ENCODE data around the gene SMC3. TPM values are rescaled to one million over a fixed set of nuclear protein-coding genes. Genes with fewer than 3 reads are reported as not detected.

SMC3 gene
- total and polyA plus RNA-seq, 4 donors, result 7.2 to 26.4 (median 18.1) TPM

DNA sequence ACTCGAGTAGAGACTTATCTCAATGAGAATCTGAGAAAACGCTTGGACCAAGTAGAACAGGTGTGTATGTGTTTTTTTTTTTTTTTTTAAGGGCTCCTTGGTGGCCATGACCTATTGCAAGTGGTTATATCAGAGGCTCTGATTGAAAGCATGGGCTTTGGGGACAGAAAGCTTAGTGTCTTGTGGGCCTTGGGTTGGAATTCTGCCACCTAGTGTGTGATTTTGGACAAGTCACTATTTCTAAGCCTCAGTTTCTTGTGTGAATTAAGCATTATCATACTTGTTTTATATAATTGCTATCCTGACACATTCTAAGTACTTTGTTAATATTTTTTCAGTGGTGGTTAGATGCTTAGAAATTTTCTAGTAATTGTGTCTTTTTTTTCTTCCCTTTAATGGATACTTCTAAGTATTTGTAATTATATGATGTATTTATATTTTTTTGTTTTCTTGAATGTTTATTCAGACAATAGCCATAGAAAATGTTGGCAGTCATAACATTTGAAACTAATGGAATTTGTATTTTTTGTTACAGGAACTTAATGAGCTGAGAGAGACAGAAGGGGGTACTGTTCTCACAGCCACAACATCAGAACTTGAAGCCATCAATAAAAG lies 33.1 kb downstream of the SMC3 start:
- no peaks in the 10 kb centered on the region for H3K9me3 ChIP-seq (ENCODE audit: control insufficient read depth in 4 of 4, low read length in 3 of 4)
- TF ChIP-seq, protein P1, sequence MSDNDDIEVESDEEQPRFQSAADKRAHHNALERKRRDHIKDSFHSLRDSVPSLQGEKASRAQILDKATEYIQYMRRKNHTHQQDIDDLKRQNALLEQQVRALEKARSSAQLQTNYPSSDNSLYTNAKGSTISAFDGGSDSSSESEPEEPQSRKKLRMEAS (IDR thresholded peaks at IDR 0.05), result no peak
- TF ChIP-seq RAD21 (IDR thresholded peaks at IDR 0.05) (peak; percentile 67 to 76), CTCF (IDR thresholded peaks at IDR 0.05; ENCODE audit: low read depth, low read length, missing input control) (peak; percentile 38)
- H3K4me3 ChIP-seq (ENCODE audit: low read depth in 1 of 3, low read length in 3 of 3), result no peak overlapping the region
- peaks cover 1 to 48% (median 31%) of the 10 kb centered on the region in 4 donors for H3K36me3 ChIP-seq (ENCODE audit: control insufficient read depth in 4 of 4, insufficient read depth in 3 of 4, low read depth in 1 of 4, low read length in 3 of 4)
- WGBS, result 85% methylated on average over 2 of the region's 2 CpGs
- H3K27ac ChIP-seq (ENCODE audit: low read depth in 1 of 2, low read length in 2 of 2), result no peak overlapping the region
- no peaks in the 10 kb centered on the region for H3K4me1 ChIP-seq (ENCODE audit: control insufficient read depth in 4 of 4, insufficient read depth in 4 of 4, low read length in 3 of 4)
- DNase-seq (ENCODE audit: low spot score), result no peak
- H3K27me3 ChIP-seq (ENCODE audit: control insufficient read depth in 4 of 4, insufficient read depth in 4 of 4, low read length in 3 of 4), result no peaks in the 10 kb centered on the region
- H3K9ac ChIP-seq (ENCODE audit: low read depth in 1 of 2, low read length in 2 of 2), result no peak overlapping the region

GRCh38 chr10:110601581-110601980 lies 34.1 kb downstream of the SMC3 start:
- 95% methylated on average over 4 of the region's 4 CpGs for WGBS
- no peak for DNase-seq (ENCODE audit: low spot score)
- no peak overlapping the region for H3K4me3 ChIP-seq (ENCODE audit: low read depth in 1 of 3, low read length in 3 of 3)
- H3K4me1 ChIP-seq (ENCODE audit: control insufficient read depth in 4 of 4, insufficient read depth in 4 of 4, low read length in 3 of 4), result no peaks in the 10 kb centered on the region
- no peak overlapping the region for H3K27ac ChIP-seq (ENCODE audit: low read depth in 1 of 2, low read length in 2 of 2)
- H3K27me3 ChIP-seq (ENCODE audit: control insufficient read depth in 4 of 4, insufficient read depth in 4 of 4, low read length in 3 of 4), result no peaks in the 10 kb centered on the region
- no peaks in the 10 kb centered on the region for H3K9me3 ChIP-seq (ENCODE audit: control insufficient read depth in 4 of 4, low read length in 3 of 4)
- TF ChIP-seq, protein P2, sequence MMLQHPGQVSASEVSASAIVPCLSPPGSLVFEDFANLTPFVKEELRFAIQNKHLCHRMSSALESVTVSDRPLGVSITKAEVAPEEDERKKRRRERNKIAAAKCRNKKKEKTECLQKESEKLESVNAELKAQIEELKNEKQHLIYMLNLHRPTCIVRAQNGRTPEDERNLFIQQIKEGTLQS (IDR thresholded peaks at IDR 0.05), result no peak
- TF ChIP-seq JUND (IDR thresholded peaks at IDR 0.05), result no peak
- no peak for TF ChIP-seq FOXA1 (IDR thresholded peaks at IDR 0.05)
- no peak for TF ChIP-seq SP1 (IDR thresholded peaks at IDR 0.05)
- no peak overlapping the region for H3K9ac ChIP-seq (ENCODE audit: low read depth in 1 of 2, low read length in 2 of 2)
- peaks cover 1 to 52% (median 31%) of the 10 kb centered on the region in 4 donors for H3K36me3 ChIP-seq (ENCODE audit: control insufficient read depth in 4 of 4, insufficient read depth in 3 of 4, low read depth in 1 of 4, low read length in 3 of 4)

DNA sequence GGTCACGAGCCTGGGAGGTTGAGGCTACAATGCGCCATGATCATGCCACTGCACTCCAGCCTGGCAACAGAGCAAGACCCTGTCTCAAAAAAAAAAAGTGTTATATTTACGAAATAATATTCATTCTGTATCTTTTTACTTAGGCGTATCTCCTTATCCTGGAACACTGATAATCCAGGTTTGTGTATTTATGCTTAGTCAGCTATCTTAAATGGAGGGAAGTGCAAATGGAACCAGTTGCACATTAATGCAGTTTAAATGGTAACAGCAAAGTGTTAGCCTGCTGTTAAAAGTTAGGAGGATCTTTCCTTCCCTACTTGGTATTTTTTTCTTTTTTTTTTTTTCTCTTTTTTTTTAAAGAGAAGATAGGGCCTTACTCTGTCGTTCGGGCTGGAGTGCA lies 40.6 kb downstream of the SMC3 start:
- no peaks in the 10 kb centered on the region for H3K4me1 ChIP-seq (ENCODE audit: control insufficient read depth in 4 of 4, insufficient read depth in 4 of 4, low read length in 3 of 4)
- peaks cover 1 to 23% (median 7%) of the 10 kb centered on the region in 4 donors for H3K36me3 ChIP-seq (ENCODE audit: control insufficient read depth in 4 of 4, insufficient read depth in 3 of 4, low read depth in 1 of 4, low read length in 3 of 4)
- H3K9me3 ChIP-seq (ENCODE audit: control insufficient read depth in 4 of 4, low read length in 3 of 4), result no peaks in the 10 kb centered on the region
- no peaks in the 10 kb centered on the region for H3K27me3 ChIP-seq (ENCODE audit: control insufficient read depth in 4 of 4, insufficient read depth in 4 of 4, low read length in 3 of 4)
- H3K4me3 ChIP-seq (ENCODE audit: low read depth in 1 of 3, low read length in 3 of 3), result no peak overlapping the region
- no peak for DNase-seq (ENCODE audit: low spot score)
- WGBS, result 75% methylated on average over 6 of the region's 6 CpGs
- H3K27ac ChIP-seq (ENCODE audit: low read depth in 1 of 2, low read length in 2 of 2), result no peak overlapping the region
- H3K9ac ChIP-seq (ENCODE audit: low read depth in 1 of 2, low read length in 2 of 2), result no peak overlapping the region
- TF ChIP-seq GABPA (IDR thresholded peaks at IDR 0.05 in 1 of 2, conservative IDR thresholded peaks at IDR 0.05 in 1 of 2) (no peak), RAD21 (IDR thresholded peaks at IDR 0.05) (no peak), SP1 (IDR thresholded peaks at IDR 0.05) (no peak), HNF4A (conservative IDR thresholded peaks at IDR 0.05) (no peak), YY1 (IDR thresholded peaks at IDR 0.05) (no peak), EGR1 (IDR thresholded peaks at IDR 0.05; ENCODE audit: low read depth in 2 of 2) (no peak), FOXA1 (IDR thresholded peaks at IDR 0.05) (no peak), TAF1 (conservative IDR thresholded peaks at IDR 0.05) (no peak), JUND (IDR thresholded peaks at IDR 0.05) (no peak), CTCF (IDR thresholded peaks at IDR 0.05; ENCODE audit: low read depth, low read length, missing input control) (no peak), HNF4G (IDR thresholded peaks at IDR 0.05) (no peak), NR2F2 (IDR thresholded peaks at IDR 0.05) (no peak), RXRA (IDR thresholded peaks at IDR 0.05) (no peak), FOXA2 (IDR thresholded peaks at IDR 0.05) (no peak)
- TF ChIP-seq, protein P3, sequence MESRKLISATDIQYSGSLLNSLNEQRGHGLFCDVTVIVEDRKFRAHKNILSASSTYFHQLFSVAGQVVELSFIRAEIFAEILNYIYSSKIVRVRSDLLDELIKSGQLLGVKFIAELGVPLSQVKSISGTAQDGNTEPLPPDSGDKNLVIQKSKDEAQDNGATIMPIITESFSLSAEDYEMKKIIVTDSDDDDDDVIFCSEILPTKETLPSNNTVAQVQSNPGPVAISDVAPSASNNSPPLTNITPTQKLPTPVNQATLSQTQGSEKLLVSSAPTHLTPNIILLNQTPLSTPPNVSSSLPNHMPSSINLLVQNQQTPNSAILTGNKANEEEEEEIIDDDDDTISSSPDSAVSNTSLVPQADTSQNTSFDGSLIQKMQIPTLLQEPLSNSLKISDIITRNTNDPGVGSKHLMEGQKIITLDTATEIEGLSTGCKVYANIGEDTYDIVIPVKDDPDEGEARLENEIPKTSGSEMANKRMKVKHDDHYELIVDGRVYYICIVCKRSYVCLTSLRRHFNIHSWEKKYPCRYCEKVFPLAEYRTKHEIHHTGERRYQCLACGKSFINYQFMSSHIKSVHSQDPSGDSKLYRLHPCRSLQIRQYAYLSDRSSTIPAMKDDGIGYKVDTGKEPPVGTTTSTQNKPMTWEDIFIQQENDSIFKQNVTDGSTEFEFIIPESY (IDR thresholded peaks at IDR 0.05), result no peak
- TF ChIP-seq, protein P4, sequence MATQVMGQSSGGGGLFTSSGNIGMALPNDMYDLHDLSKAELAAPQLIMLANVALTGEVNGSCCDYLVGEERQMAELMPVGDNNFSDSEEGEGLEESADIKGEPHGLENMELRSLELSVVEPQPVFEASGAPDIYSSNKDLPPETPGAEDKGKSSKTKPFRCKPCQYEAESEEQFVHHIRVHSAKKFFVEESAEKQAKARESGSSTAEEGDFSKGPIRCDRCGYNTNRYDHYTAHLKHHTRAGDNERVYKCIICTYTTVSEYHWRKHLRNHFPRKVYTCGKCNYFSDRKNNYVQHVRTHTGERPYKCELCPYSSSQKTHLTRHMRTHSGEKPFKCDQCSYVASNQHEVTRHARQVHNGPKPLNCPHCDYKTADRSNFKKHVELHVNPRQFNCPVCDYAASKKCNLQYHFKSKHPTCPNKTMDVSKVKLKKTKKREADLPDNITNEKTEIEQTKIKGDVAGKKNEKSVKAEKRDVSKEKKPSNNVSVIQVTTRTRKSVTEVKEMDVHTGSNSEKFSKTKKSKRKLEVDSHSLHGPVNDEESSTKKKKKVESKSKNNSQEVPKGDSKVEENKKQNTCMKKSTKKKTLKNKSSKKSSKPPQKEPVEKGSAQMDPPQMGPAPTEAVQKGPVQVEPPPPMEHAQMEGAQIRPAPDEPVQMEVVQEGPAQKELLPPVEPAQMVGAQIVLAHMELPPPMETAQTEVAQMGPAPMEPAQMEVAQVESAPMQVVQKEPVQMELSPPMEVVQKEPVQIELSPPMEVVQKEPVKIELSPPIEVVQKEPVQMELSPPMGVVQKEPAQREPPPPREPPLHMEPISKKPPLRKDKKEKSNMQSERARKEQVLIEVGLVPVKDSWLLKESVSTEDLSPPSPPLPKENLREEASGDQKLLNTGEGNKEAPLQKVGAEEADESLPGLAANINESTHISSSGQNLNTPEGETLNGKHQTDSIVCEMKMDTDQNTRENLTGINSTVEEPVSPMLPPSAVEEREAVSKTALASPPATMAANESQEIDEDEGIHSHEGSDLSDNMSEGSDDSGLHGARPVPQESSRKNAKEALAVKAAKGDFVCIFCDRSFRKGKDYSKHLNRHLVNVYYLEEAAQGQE (IDR thresholded peaks at IDR 0.05), result no peak
